Measurements from ENCODE around the gene AP1S3. TPM values are rescaled to one million over a fixed set of nuclear protein-coding genes. Genes with fewer than 3 reads are reported as not detected.
"Not testable (repeated sequence)": the region's sequence is repeated elsewhere in the genome, so short reads cannot be mapped to it uniquely, and the experiment has no call there.

AP1S3 gene
- total RNA-seq, 1 donor from 2014 or later: 5.8 TPM

GRCh38 chr2:223814764-223815163 lies 22.6 kb downstream of the AP1S3 start:
- ATAC-seq; intact Hi-C loops (cut with DNase I): not testable (repeated sequence)

GRCh38 chr2:223813329-223813728 lies 24.1 kb downstream of the AP1S3 start:
- no peak for ATAC-seq

More at GRCh38 chr2:223814764-223815163, 22.6 kb downstream of the AP1S3 start:
- DNase-seq (ENCODE audit: low spot score): not testable (repeated sequence)

GRCh38 chr2:223811757-223812156 lies 25.6 kb downstream of the AP1S3 start:
- DNase-seq (ENCODE audit: low spot score): no peak
- no peak for ATAC-seq
- intact Hi-C loops (cut with DNase I): no loop called here

More at GRCh38 chr2:223813329-223813728, 24.1 kb downstream of the AP1S3 start:
- no peak for DNase-seq (ENCODE audit: low spot score)
- intact Hi-C loops (cut with DNase I): no loop called here

- intact Hi-C loops (cut with DNase I): loop anchor here (10.0 kb wide), 1 partner anchor 1600 kb away; no protein-coding TSS in a partner anchor
- ATAC-seq (no peak), DNase-seq (ENCODE audit: low spot score) (no peak)
Measured at GRCh38 chr2:223805008-223805407, 32.4 kb downstream of the AP1S3 start.

GRCh38 chr2:223801736-223802135 lies 35.6 kb downstream of the AP1S3 start:
- intact Hi-C loops (cut with DNase I): loop anchor here (10.0 kb wide), 1 partner anchor 1603 kb away; no protein-coding TSS in a partner anchor
- no peak for DNase-seq (ENCODE audit: low spot score)
- no peak for ATAC-seq

GRCh38 chr2:223800908-223801307 lies 36.5 kb downstream of the AP1S3 start:
- no peak for DNase-seq (ENCODE audit: low spot score)
- intact Hi-C loops (cut with DNase I): loop anchor here (10.0 kb wide), 1 partner anchor 1604 kb away; no protein-coding TSS in a partner anchor
- no peak for ATAC-seq

- ATAC-seq: peak; percentile 76
- intact Hi-C loops (cut with DNase I): loop anchor here (10.0 kb wide), 1 partner anchor 823 kb away; no protein-coding TSS in a partner anchor
- DNase-seq (ENCODE audit: low spot score): no peak
Measured at GRCh38 chr2:223797811-223798721, 39.3 kb downstream of the AP1S3 start.

GRCh38 chr2:223797037-223797436 lies 40.3 kb downstream of the AP1S3 start:
- DNase-seq (ENCODE audit: low spot score) (no peak), ATAC-seq (no peak)
- intact Hi-C loops (cut with DNase I): loop anchor here (10.0 kb wide), 1 partner anchor 822 kb away; no protein-coding TSS in a partner anchor

GRCh38 chr2:223789423-223789822 lies 48.0 kb downstream of the AP1S3 start:
- DNase-seq (ENCODE audit: low spot score): no peak
- intact Hi-C loops (cut with DNase I): no loop called here
- no peak for ATAC-seq

- intact Hi-C loops (cut with DNase I): no loop called here
- DNase-seq (ENCODE audit: low spot score): no peak
- no peak for ATAC-seq
Measured at GRCh38 chr2:223788826-223789225, 48.6 kb downstream of the AP1S3 start.

GRCh38 chr2:223788106-223788505 lies 49.3 kb downstream of the AP1S3 start:
- ATAC-seq; DNase-seq (ENCODE audit: low spot score); intact Hi-C loops (cut with DNase I): not testable (repeated sequence)

- intact Hi-C loops (cut with DNase I): no loop called here
- no peak for ATAC-seq
- no peak for DNase-seq (ENCODE audit: low spot score)
Measured at GRCh38 chr2:223787358-223787757, 50.0 kb downstream of the AP1S3 start.

- ATAC-seq (no peak), DNase-seq (ENCODE audit: low spot score) (no peak)
- intact Hi-C loops (cut with DNase I): no loop called here
Measured at GRCh38 chr2:223786943-223787342, 50.4 kb downstream of the AP1S3 start.

- DNase-seq (ENCODE audit: low spot score) (no peak), ATAC-seq (no peak)
- intact Hi-C loops (cut with DNase I): no loop called here
Measured at GRCh38 chr2:223786236-223786635, 51.1 kb downstream of the AP1S3 start.

GRCh38 chr2:223784221-223784772 lies 53.1 kb downstream of the AP1S3 start:
- DNase-seq (ENCODE audit: low spot score): no peak
- intact Hi-C loops (cut with DNase I): no loop called here
- no peak for ATAC-seq

GRCh38 chr2:223782629-223783028 lies 54.8 kb downstream of the AP1S3 start:
- no peak for ATAC-seq
- intact Hi-C loops (cut with DNase I): no loop called here

GRCh38 chr2:223781560-223781959 lies 55.8 kb downstream of the AP1S3 start:
- no peak for ATAC-seq
- intact Hi-C loops (cut with DNase I): no loop called here
- no peak for DNase-seq (ENCODE audit: low spot score)

More at GRCh38 chr2:223782629-223783028, 54.8 kb downstream of the AP1S3 start:
- no peak for DNase-seq (ENCODE audit: low spot score)

GRCh38 chr2:223779877-223780276 lies 57.5 kb downstream of the AP1S3 start:
- intact Hi-C loops (cut with DNase I): no loop called here
- no peak for ATAC-seq
- no peak for DNase-seq (ENCODE audit: low spot score)

GRCh38 chr2:223774193-223774592 lies 63.2 kb downstream of the AP1S3 start:
- DNase-seq (ENCODE audit: low spot score) (no peak), ATAC-seq (no peak)
- intact Hi-C loops (cut with DNase I): no loop called here

- ATAC-seq (no peak), DNase-seq (ENCODE audit: low spot score) (no peak)
- intact Hi-C loops (cut with DNase I): no loop called here
Measured at GRCh38 chr2:223772363-223772762, 65.0 kb downstream of the AP1S3 start.
